NCI-H345 (cell line): ENCODE results near the gene MCM5.
"Not testable (repeated sequence)": the region's sequence is repeated elsewhere in the genome, so short reads cannot be mapped to it uniquely, and the experiment has no call there.

Experiments used
- DNase-seq: peaks from one replicate; lab custom pipeline; 2025; lab: John Stamatoyannopoulos, UW

Gene MCM5

DNA sequence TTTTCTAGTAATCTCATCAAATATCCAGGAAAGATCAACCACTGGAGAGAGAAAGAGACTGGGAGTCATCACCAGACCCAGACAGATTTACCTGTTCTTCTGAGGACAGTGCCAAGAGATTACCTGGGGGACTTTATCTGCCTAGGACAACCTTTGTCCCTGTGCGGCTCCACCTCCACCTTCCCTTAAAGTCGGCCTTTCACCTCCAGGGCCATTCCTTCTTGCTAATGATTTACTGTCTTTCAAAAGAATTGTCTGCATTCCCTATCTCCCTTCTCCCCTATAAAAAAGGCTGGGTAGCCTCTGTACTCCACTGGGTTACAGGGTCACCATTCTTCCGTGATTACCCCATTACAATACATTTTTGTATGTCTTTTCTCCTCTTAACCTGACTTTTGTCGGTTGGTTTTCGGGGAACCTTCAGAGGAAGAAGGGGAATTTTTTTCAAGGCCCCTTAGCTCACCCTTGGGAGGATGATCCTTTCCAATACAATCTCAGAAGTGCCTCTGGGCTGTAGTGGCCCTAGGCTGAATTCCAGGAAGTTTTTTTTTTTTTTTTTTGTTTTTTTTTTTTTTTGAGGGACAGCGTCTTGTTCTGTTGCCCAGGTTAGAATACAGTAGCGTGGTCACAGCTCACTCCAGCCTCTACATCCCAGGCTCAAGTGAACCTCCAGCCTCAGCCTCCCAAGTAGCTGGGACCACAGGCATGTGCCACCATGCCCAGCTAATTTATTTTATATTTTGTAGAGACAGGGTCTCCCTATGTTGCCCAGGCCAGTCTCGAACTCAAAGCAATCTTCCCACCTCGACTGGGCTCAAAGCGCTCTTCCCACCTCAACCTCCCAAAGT lies 20.6 kb upstream of the MCM5 start:
- DNase-seq = no peak

DNA sequence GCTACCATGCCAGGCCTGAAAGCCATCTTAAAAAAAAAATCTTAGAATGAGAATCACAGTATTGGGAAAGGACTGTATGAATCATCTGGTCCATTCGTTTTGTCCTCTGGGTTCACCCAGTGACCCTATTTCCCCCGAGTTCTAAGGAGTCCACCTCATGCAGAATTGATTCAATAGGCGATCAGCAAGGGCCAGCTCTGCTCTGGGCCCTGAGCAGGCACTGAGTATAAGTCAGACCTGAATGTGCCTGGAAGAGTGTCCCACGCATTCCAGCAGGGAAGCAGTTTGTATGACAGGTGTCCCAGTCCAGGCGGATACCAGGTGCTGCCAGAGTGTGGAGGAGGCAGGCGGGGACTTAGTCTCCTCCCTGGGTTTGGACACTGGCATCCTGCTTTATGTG lies 19.9 kb upstream of the MCM5 start:
- DNase-seq = no peak

DNA sequence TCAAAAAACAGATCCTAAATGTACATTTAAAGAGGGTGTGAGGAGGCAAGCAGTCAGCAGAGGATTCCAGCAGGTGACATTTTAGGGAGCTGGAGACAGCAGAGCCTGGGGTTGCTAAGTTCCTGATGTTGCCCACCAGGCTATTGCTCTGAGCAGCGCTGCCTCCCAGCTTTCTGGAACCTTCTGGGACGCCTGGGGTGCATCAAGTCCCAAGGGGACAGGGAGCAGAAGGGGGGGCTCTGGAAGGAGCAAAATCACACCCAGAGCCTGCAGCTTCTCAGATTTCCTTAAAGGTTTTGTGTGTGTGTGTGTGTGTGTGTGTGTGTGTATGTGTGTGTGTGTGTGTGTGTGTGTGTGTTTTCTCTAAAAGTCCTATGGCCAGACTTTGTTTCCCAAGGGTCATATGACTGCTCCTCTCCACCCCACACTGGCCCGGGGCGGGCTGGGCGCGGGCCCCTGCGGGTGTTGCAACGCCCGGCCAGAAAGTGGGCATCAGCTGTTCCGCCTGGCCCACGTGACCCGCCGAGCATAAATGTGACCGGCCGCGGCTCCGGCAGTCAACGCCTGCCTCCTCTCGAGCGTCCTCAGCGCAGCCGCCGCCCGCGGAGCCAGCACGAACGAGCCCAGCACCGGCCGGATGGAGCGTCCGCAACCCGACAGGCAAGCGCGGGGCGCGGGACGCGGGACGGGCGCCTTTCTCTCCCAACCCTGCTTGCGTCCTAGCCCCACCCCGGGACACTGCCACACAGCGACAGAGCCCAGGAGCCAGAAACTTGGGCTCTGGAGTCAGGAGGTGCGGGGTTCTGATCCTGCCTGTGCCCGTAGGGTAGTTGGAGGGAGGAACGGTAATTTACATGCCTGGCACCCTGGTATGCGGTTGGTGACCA lies 19.2 kb upstream of the MCM5 start, which contains the start of gene HMOX1:
Gene HMOX1, plus strand, starts transcription at position 560 of the 887 bp plus-strand sequence. Its CDS starts 78 bp downstream, at position 638.
- peak; percentile 69 for DNase-seq

DNA sequence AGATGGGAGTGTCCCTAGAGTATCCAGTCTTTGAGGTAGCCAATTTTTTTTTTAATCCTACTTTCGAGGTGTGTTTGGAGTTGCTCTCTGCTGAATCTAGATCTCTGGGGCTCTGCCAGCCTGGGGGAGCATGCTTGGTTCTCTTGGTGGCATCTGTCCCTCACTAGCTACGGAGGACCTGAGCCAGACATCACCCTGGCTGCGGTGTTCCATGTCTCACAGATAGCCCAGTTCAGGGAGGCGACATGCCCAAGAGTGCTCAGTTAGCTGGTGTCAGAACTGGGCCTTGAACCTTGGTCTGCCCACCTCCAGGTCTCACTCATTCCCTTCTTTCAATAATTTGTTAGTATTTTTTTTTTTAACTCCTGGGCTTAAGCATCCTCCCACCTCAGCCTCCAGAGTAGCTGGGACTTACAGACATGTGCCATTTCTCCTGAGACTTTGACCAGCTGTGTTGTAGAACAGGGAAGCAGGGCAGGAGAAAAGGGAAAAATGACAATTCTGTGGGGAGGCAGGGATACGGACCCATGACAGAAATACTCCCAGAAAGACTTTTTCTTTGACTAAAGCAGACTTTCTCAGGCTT lies 18.4 kb upstream of the MCM5 start:
- no peak for DNase-seq

DNA sequence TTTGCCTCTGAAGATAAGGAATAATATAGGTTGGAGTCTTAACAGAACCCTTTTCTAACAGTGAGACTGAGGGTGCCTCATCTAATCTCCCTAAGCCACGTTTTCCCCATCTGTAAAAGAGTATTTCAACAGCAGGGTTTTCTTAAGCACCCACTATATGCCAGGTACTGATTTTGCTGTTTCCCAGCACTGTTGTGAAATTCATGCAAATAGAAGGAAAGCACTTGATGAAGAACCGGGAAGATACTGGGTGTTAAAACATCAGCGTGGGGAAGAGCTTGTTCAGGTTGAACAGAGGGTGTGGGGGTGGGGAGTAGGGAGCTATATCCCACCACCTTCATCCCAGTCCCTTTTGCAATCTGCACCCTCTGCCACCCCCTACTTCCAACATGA lies 16.3 kb upstream of the MCM5 start:
- no peak for DNase-seq

DNA sequence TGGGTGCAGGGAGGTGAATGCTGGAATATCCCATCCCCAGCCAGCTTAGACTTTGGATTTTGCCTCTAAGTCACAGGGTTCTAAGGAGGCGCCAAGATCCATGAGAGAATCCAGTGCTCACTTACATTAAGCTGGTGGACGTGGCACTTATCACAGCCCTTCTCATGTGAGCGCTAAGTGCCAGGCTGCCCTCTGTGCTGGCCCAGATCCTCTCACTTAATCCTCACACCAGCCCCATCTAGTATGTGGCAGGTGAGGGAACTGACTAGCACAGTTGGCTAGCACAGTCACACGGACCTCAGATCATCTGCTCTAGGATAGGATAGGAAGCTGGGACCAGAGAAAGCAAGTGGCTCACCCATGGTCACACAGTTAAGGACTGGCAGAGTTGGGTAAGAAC lies 15.4 kb upstream of the MCM5 start:
- no peak for DNase-seq

DNA sequence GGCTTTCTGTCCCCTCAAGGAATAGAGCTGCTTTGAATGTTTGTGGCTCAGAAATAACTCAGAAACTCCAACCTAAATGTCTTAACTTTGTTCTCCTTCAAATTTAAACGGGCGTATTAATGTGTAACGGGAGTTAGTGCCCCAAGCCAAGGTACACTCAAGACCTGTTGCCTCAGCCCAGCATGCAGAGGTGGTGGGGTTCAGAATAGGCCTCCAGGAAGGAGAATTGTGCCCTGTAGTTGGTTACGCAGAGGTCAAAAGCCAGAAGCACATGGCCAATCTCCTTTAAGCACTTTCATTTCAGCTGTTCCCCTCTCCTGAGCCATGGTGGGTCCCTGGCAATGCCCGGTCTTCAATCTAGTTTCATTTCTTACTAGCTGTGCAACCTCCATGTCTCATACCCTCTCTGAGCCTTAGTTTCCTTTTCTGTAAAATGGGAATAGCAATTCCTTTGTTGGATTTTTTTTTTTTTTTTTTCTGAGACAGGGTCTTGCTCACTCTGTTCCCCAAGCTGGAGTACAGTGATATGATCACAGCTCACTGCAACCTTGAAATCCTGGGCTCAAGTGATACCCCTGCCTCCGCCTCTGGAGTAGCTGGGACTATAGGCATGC lies 14.9 kb upstream of the MCM5 start:
- no peak for DNase-seq

DNA sequence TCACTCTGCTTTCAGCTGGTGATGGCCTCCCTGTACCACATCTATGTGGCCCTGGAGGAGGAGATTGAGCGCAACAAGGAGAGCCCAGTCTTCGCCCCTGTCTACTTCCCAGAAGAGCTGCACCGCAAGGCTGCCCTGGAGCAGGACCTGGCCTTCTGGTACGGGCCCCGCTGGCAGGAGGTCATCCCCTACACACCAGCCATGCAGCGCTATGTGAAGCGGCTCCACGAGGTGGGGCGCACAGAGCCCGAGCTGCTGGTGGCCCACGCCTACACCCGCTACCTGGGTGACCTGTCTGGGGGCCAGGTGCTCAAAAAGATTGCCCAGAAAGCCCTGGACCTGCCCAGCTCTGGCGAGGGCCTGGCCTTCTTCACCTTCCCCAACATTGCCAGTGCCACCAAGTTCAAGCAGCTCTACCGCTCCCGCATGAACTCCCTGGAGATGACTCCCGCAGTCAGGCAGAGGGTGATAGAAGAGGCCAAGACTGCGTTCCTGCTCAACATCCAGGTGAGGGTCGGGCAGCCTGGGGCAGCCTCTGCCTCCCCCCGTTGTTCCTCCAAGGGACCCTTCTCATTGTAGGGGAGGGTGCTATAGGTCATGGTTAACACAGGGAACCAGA lies 13.2 kb upstream of the MCM5 start:
- no peak for DNase-seq

DNA sequence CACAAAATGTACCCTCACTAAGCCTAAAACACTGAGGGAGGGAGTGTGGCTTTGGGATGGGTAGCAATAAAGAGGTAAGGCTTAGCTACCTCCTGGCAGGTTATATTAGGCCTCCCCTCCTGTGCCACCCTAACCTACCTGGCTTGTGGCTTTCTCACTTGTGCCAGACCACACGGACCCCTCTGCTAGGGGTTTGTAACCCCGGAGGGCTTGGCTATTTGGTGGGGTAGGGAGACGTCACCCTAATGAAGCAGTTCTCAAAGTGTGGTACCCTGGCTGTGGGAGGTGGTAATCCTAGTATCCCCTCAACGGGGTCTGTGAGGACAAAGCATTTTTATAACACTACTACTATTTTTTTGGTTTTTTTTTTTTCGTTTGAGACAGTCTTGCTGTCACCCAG lies 9.0 kb upstream of the MCM5 start:
- DNase-seq = no peak

DNA sequence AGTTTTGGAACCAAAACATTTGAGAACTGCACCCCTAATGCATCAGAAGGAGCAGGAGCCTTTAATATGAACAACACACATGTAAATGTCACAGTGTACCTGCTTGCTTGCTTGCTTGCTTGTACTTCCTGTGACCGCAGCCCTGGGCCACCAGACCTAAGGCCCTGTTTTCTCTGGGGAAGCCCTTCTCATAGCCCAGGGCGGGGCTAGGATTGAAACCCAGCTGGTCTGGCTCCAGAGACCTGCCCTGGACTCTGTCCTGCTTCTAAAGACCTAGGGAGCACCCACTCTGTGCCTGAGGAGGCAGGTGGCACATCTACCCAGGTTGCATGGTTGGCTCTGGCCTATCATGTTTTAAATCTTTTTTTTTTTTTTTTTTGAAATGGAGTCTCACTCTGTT lies 7.6 kb upstream of the MCM5 start:
- DNase-seq = no peak

DNA sequence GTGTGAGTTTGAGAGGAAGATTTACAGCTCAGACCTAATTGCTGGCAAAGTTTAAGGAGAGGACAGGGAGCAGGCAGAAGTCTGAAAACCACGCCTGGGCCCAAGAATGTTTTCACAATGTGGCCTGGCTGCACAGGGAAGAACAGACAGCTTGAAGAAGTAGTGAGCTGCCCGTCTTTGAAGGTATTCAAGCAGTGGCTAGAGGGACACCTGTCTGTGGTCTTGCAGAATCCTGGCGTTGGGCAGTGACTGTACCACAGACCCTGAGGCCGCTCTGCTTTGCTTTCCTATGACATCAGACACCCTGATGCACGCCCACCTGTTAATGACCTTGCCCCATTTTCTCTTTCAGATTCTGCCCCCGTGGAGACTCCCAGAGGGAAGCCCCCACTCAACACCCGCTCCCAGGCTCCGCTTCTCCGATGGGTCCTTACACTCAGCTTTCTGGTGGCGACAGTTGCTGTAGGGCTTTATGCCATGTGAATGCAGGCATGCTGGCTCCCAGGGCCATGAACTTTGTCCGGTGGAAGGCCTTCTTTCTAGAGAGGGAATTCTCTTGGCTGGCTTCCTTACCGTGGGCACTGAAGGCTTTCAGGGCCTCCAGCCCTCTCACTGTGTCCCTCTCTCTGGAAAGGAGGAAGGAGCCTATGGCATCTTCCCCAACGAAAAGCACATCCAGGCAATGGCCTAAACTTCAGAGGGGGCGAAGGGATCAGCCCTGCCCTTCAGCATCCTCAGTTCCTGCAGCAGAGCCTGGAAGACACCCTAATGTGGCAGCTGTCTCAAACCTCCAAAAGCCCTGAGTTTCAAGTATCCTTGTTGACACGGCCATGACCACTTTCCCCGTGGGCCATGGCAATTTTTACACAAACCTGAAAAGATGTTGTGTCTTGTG lies 6.6 kb upstream of the MCM5 start:
- no peak for DNase-seq

DNA sequence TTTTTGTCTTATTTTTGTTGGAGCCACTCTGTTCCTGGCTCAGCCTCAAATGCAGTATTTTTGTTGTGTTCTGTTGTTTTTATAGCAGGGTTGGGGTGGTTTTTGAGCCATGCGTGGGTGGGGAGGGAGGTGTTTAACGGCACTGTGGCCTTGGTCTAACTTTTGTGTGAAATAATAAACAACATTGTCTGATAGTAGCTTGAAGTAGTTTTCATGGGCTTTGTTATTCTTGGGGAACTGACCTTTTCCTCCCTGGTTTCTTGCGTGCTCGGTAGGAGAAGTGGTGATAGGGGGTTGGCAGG lies 6.0 kb upstream of the MCM5 start:
- no peak for DNase-seq

DNA sequence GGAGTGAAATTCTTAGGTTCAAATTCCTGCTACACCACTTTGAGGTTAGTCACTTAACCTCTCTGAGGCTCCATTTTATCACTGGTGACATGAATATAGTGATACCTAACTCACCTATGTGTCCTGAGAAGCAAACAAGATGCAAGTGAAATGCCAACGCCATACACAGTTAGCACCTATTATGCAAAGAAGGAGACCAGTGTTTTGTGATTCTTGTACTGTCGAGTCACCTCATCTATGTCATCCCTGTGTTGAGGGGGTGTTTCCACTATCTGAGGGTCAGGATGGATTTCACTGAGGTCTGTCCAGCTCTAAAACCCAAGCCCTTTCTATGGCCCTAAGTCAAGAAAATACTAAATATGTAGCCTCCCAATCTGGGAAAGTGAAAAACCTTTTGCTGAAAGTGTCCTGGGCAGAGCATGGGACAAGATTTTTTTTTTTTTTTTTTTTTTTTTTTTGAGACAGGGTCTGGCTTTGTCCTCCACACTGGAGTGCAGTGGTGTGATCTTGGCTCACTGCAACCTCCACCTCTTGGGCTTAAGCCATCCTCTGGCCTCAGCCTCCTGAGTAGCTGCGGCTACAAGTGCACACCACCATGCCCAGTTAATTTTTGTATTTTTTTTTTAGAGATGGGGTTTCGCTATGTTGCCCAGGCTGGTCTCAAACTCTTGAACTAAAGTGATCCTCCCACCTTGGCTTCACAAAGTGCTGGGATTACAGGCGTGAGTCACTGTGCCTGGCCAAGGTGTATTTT lies 5.0 kb upstream of the MCM5 start:
- no peak for DNase-seq

DNA sequence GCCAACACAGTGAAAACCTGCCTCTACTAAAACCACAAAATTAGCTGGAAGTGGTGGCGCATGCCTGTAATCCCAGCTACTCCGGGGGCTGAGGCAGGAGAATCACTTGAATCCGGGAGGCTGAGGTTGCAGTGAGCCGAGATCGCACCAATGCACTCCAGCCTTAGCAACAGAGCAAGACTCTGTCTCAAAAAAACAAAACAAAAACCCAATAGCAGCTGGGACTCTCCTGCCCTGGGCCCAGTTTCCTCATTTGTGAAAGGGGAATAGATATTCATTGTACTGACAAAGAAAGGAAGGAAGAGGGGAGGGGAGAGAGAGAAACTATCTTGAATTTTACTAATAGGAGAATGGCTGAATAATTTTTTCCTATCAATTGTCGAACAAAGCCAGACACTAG lies 3.3 kb upstream of the MCM5 start:
- DNase-seq = not testable (repeated sequence)

DNA sequence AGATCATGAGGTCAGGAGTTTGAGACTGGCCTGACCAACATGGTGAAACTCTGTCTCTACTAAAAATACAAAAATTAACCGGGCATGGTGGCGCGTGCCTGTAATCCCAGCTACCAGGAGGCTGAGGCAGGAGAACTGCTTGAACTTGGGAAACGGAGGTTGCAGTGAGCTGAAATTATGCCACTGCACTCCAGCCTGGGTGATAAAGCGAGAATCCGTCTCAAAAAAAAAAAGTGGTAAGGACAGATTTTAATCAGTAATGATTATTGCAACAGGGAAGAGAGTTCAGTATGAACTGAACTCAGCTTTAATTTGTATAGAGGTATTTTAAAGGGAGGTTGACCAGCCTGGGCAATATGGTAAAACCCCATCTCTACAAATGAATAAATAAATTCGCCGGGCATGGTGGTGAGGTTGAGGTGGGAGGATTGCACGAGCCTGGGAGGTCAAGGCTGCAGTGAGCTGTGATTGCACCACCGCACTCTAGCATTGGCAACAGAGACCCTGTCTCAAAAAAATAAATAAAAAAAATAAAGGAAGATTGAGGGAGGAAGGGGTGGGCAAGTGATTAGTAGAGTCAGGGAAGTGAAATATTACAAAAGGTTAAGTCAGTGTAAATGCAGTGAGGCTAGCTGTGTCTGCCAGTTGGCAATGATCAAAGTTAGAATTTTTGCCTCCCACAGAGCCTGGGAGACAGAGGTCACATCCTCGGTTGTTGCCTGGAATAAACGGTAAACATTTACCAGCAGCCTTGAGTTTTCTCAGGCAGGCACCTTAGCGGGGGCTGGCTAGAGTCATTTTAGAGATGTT lies 2.6 kb upstream of the MCM5 start:
- DNase-seq = no peak

DNA sequence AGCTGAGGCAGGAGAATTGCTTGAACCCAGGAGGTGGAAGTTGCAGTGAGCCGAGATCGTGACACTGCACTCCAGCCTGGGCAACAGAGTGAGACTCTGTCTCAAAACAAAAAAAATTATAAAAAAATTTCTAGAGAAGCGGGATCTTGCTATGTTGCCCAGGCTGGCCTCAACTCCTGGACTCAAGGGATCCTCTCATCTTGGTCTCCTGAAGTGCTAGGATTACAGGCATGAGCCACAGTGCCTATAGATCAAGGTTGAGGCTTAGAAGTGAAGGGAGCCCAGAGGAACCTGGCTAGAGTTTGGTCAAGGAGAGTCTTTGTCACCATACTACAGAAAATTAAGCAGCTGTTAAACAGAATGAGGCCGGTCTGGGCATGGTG lies 1.4 kb upstream of the MCM5 start:
- DNase-seq = no peak

DNA sequence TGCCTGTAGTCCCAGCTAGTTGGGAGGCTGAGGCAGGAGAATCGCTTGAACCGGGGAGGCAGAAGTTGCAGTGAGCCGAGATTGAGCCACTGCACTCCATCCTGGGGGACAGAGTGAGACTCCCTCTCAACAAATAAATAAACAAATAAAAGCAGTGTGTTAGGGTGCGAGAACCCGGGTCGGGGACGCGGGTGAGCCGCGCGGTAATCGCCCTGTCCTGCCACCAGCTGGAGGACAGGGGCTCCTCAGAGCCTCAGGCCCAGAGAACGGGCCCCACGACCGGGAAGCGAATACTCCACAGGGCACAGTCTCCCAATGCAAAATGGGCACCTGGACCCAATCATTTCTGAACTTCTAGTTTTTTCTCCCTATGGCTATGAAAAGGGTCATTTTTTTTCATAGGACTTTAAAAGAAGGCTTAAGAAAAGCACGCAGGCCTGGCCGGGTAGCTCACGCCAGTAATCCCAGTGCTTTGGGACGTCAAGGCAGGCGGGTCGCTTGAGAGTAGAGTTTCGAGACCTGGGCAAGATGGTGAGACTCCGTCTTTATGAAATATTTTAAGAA lies 744 bp upstream of the MCM5 start:
- peak; percentile 1 for DNase-seq

DNA sequence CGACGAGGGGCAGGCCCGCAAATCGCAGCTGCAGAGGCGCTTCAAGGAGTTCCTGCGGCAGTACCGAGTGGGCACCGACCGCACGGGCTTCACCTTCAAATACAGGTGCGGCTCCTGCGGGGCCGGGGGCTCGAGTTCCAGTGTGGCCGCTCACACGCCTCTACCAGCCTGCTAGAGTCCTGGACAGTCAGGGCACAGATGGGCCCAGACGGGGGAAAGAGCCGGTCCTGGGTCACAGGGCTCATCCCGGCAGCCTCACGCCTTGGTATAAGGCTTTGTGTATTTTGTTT lies 506 bp downstream of the MCM5 start:
- DNase-seq = no peak

DNA sequence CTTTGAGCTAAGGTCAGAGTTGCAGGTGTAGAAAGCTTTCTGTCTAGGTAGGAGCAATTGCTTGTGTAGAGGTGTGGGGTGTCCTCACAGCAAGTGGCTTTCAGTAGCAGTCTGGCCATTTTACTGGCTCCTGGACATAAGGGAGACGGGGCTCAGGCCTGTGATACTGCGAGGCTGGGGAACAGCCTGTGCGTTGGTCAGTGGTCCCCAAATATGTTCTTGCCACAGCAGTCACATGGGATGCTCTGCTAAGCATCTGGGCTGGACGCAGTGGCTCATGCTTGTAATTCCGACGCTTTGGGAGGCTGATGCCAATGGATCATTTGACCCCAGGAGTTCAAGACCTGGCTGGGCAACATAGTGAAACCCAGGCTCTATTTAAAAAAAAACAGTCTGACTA lies 1.9 kb downstream of the MCM5 start:
- DNase-seq = no peak
